Activated naive CD8-positive, alpha-beta T cell (primary cell): Measurements from ENCODE around the gene ITGA3.

Experiments used
- H3K27ac Mint-ChIP-seq: one replicate; pipeline ENCODE4 v1.8.0; 2021; ENCODE audit warnings: mixed read lengths
- H3K27me3 Mint-ChIP-seq: one replicate; pipeline ENCODE4 v1.8.0; 2021; ENCODE audit warnings: mixed read lengths
- H3K36me3 Mint-ChIP-seq: one replicate; pipeline ENCODE4 v1.8.0; 2021; ENCODE audit warnings: mixed read lengths
- H3K4me1 Mint-ChIP-seq: one replicate; pipeline ENCODE4 v1.8.0; 2021; ENCODE audit warnings: low read depth, mixed read lengths
- H3K4me3 Mint-ChIP-seq: one replicate; pipeline ENCODE4 v1.8.0; 2021; ENCODE audit warnings: mild to moderate bottlenecking, mixed read lengths
- H3K9me3 Mint-ChIP-seq: one replicate; pipeline ENCODE4 v1.8.0; 2021; ENCODE audit warnings: low read depth, mixed read lengths

ITGA3 gene

GRCh38 chr17:50108556-50108955 is 52.6 kb downstream of the ITGA3 start:
- Mint-ChIP-seq H3K36me3 (no peaks in the 10 kb centered on the region), H3K4me3 (no peak overlapping the region), H3K4me1 (no peaks in the 10 kb centered on the region), H3K27me3 (no peaks in the 10 kb centered on the region), H3K27ac (no peak overlapping the region), H3K9me3 (no peaks in the 10 kb centered on the region)

DNA sequence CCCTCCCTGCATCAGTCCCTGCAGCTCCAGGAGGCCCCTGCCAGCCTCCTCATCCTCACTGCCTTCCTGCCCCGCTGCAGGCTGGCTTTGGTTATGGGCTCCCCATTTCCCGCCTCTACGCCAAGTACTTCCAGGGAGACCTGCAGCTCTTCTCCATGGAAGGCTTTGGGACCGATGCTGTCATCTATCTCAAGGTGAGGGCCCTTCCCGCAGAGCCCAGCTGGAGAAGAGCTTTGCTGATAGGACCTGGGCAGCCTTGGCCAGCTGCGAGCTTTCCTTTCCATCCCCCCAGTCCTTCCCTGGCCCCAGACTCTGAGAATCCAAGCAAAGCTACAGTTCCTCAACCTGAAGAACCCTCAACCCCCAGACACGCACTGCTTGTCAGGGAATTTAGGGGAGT is 53.3 kb downstream of the ITGA3 start:
- no peaks in the 10 kb centered on the region for H3K4me1 Mint-ChIP-seq
- H3K36me3 Mint-ChIP-seq = no peaks in the 10 kb centered on the region
- no peaks in the 10 kb centered on the region for H3K27me3 Mint-ChIP-seq
- H3K4me3 Mint-ChIP-seq = no peak overlapping the region
- H3K27ac Mint-ChIP-seq = no peak overlapping the region
- no peaks in the 10 kb centered on the region for H3K9me3 Mint-ChIP-seq

DNA sequence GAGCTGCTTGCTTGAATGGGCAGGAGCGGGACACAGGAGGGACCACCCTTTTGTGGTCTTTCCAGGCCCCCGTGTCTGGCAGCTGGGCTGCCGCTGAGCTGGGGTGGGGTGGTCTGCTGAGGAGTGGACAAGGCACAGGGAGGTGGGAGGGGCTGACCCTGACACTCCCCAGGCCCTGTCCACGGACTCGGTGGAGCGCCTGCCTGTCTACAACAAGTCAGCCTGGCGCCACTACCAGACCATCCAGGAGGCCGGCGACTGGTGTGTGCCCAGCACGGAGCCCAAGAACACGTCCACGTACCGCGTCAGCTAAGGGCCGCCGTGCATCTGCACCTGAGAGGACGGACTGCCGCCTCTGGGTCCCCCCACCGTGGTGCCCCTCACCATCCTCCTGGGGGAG is 53.9 kb downstream of the ITGA3 start:
- H3K4me3 Mint-ChIP-seq = no peak overlapping the region

GRCh38 chr17:50110591-50111349 is 54.9 kb downstream of the ITGA3 start:
- Mint-ChIP-seq H3K4me1 (peaks cover 5% of the 10 kb centered on the region), H3K9me3 (no peaks in the 10 kb centered on the region), H3K27me3 (peaks cover 6% of the 10 kb centered on the region), H3K4me3 (no peak overlapping the region), H3K36me3 (no peaks in the 10 kb centered on the region), H3K27ac (no peak overlapping the region)

More for the DNA sequence above, 53.9 kb downstream of the ITGA3 start:
- H3K27me3 Mint-ChIP-seq = no peaks in the 10 kb centered on the region
- no peaks in the 10 kb centered on the region for H3K36me3 Mint-ChIP-seq
- H3K9me3 Mint-ChIP-seq = no peaks in the 10 kb centered on the region
- H3K4me1 Mint-ChIP-seq = no peaks in the 10 kb centered on the region
- no peak overlapping the region for H3K27ac Mint-ChIP-seq

DNA sequence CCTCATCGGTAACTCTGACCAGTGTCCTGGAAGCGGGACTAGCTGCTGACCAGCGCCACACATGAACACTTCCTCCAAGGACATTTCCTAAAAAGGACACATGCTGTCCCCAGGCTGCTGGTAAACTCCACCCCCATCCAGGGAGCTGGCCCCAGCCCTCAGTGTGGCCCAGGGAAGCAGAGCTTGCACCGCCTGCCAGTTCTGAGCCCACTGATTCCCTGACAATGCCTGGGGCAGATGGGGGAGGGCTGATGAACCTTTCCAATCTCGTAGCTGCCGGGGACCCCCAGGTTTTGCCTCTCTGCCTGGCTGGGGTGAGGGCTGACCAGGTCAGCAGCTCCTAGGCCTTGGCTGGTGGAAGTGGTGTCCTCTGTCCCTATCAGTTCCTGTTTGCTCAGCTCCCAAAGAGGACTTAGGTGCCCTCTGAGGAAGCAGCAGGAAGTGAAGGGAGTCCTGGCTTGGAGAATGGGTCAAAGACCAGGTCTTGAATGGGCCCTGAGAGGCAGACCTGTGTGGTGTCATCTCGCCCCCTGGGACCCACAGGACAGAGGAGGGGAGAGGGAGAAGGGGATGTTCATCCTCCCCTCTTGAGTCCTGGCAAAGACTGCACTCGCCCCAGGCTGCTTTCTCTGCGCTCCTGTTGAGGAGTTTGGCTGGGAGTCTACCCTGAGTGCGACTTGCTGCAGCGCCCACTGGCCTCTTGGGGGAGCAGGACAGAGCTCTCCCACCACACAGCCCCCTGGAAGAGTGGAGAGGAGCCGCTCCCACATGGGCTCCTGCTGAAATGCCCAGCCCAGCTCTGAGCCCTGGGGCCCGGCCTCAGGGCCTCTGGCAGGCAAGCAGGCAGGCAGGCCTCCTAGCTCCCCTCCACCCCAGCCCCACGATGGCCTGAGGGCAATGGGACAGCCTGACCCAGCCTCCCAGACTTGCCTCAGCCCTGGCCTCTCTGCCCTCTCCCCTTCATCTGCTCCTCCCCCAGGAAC is 56.1 kb downstream of the ITGA3 start:
- Mint-ChIP-seq H3K4me3 (no peak overlapping the region), H3K36me3 (no peaks in the 10 kb centered on the region), H3K9me3 (no peaks in the 10 kb centered on the region), H3K27ac (no peak overlapping the region), H3K27me3 (peaks cover 10% of the 10 kb centered on the region), H3K4me1 (peaks cover 10% of the 10 kb centered on the region)

GRCh38 chr17:50112694-50113093 is 56.8 kb downstream of the ITGA3 start:
- Mint-ChIP-seq H3K27ac (no peak overlapping the region), H3K27me3 (peaks cover 11% of the 10 kb centered on the region), H3K4me1 (peaks cover 12% of the 10 kb centered on the region), H3K36me3 (no peaks in the 10 kb centered on the region), H3K4me3 (no peak overlapping the region), H3K9me3 (no peaks in the 10 kb centered on the region)

DNA sequence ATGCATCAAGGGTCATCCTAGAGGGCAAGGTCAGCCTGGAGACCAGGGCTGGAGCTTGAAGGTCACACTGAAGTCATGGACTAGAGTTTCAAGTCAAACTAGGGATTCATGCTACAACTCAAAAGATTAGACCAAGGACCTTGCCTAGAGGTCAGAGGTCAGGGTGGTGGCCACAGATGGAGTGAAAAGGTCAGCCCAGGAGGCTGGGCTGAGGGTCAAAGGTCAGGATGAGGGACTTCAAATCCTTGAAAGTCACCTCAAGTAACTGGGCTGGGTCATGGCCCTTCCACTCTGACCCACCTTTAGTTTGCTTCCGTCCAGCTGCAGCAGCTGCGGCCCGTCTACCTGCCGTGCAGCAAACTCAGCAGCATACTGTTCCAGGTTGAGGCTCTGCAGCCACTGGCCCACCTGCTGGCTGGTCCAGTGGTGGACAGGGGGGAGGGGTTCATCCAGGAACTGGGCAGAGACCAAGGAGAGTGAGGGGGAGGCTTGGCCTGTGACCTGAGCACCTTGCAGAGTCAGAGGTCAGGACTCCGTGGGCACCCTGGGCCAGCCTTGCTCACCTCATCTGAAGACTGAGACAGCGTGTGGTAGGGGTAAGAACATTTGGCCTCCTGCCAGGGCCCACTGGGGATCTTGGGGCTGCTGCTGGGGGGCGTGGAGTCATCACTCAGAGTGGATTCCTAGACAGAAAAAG is 57.9 kb downstream of the ITGA3 start:
- Mint-ChIP-seq H3K27ac (no peak overlapping the region), H3K27me3 (peaks cover 13% of the 10 kb centered on the region), H3K9me3 (no peaks in the 10 kb centered on the region), H3K4me1 (peaks cover 12% of the 10 kb centered on the region), H3K36me3 (no peaks in the 10 kb centered on the region), H3K4me3 (no peak overlapping the region)

DNA sequence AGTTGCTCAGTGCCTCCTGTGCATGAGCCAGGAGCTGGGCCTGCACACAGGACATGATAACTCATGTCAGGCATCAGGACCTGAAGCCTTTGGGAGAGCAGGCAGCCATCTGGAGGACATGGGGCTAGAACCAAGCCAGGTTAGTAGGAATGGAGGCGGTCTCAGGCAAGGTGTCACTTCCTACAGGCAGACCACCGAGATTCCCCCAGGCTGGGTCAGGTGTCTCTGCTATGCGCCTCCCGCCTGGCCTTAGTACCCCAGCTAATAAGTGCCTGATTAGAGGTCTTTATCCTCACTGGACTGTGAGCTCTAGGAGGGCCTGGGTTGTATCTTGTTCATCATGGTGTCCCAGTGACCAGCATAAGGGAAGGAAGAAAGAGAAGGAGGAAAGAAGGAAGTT is 58.5 kb downstream of the ITGA3 start:
- Mint-ChIP-seq H3K27ac (no peak overlapping the region), H3K36me3 (no peaks in the 10 kb centered on the region)

DNA sequence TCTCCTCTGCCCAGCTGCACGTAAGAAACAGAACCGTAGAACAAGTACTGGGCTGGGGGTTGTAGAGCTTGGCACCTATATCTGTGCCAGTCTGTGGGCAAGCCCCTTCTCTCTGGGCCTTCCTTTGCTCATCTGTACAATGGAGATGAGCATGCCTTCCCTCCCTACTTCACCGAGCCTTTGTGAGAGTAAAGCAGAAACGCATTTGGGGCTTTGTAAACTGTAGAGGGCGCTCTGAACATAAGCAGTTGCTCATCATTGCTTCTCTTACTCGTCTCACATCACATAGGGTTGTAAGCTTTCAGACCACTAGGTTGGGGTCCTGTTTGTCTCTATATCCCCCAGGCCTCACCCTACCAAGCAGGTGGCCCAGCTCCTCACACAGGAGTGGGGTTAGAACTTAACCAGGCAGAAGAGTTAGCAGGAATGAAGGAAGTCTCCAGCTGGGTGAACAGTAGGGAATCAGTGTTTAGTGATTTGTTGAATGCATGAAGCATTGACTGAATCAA is 59.0 kb downstream of the ITGA3 start:
- no peak overlapping the region for H3K27ac Mint-ChIP-seq
- H3K4me3 Mint-ChIP-seq = no peak overlapping the region
- no peaks in the 10 kb centered on the region for H3K9me3 Mint-ChIP-seq
- no peaks in the 10 kb centered on the region for H3K36me3 Mint-ChIP-seq
- H3K27me3 Mint-ChIP-seq = peaks cover 13% of the 10 kb centered on the region
- H3K4me1 Mint-ChIP-seq = peaks cover 12% of the 10 kb centered on the region

More for the DNA sequence above, 58.5 kb downstream of the ITGA3 start:
- peaks cover 13% of the 10 kb centered on the region for H3K27me3 Mint-ChIP-seq
- H3K4me1 Mint-ChIP-seq = peaks cover 12% of the 10 kb centered on the region
- no peaks in the 10 kb centered on the region for H3K9me3 Mint-ChIP-seq
- no peak overlapping the region for H3K4me3 Mint-ChIP-seq

DNA sequence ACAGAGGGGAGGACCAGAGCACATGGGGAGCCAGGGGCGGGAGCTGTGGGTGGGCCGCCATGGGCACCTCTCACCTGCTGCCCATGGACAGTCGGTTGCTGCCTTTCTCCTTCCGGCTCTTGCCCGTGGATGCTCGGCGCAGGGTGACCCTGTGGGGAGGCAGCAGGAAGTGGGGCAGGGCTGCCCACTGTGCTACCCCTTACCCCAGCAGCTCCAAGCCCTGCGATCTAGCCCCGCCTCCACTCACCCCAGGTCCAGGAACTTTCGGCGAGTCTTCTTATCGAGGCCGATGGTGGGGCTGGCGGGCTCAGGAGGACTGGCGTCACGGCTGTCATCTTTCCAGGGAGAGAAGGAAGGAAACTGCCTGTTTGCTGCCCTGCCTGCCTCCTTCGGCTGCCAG is 59.8 kb downstream of the ITGA3 start:
- H3K4me1 Mint-ChIP-seq = peaks cover 12% of the 10 kb centered on the region
- H3K36me3 Mint-ChIP-seq = no peaks in the 10 kb centered on the region
- H3K9me3 Mint-ChIP-seq = no peaks in the 10 kb centered on the region
- peaks cover 13% of the 10 kb centered on the region for H3K27me3 Mint-ChIP-seq
- H3K4me3 Mint-ChIP-seq = no peak overlapping the region
- H3K27ac Mint-ChIP-seq = no peak overlapping the region

DNA sequence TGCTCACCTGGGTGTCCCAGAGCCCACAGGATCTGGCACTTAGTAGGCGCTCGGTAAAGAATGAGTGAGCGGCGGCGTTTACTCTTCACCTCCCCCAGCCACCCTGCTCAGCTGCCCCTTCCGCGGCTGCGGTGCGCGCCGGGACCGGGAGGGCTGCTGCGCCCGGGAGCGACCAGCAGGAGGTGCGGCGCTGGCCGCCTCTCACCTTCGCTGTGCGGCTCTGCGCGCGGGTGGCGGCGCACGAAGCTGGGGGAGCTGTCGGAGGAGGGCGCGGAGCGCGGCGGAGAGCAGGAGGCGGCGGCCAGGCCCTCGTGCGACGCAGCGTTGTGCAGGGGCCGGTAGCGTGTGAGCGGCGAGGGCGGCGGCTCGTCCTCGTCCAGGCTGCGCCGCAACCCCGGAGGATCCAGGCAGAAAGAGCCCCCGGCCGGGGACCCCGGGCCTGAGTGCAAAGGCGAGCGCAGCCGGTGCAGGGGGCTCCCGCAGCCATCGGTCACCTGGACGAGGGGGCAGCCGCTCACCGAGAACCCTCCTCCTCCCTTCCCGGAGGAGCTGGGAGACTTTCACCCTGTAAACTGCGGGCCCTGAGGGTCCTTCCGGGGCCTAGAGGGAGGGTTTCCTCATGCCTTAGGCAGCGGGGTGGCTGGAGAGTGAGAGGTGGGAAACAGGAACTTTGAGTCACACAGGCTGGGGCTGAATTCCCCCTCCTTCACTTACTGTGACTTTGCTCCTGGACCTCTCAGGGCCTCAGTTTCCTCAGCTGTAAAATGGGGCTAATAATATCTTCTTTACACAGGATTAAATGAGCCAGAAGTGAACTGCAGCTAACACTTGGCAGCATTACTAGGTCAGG is 61.5 kb downstream of the ITGA3 start:
- Mint-ChIP-seq H3K36me3 (no peaks in the 10 kb centered on the region), H3K27me3 (peaks cover 13% of the 10 kb centered on the region), H3K4me3 (peak overlapping the region; percentile 63)

DNA sequence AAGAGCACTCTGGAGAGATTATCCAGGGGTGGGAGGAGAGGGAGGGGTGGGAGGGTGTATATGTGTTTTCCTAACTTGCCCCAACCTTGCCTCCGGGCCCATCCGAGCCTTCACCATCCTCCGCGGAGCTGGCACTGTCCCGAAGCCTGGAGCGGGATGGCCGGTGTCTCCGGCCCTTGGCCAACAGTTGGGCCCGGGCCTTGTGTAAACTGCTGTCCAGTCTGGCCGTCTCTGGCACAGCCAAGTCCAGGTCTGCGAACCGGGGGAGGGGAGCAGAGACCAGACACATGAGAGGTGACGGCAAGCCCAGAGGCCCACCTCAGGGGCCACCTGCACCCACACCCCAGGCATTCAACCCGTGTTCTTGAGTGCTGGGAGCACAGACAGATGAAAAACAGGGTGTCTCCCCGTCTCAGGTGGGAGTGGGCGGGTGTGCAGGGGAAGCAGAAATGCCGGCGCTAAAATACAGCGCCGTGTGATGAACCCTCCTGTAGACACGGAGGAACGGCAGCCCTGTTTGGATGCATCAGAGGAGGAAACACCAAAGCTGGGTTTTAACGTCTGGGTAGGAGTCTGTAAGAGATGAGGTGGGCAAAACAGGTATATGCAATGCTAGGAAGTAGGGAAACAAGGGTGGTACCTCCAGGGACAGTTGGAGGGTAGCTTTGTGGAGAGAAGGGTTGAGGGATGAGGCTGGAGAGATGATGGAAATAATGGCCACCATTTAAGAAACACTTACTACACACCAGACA is 62.3 kb downstream of the ITGA3 start:
- H3K4me1 Mint-ChIP-seq = peaks cover 12% of the 10 kb centered on the region
- H3K27ac Mint-ChIP-seq = no peak overlapping the region
- H3K27me3 Mint-ChIP-seq = peaks cover 13% of the 10 kb centered on the region

More for the DNA sequence above, 61.5 kb downstream of the ITGA3 start:
- no peaks in the 10 kb centered on the region for H3K9me3 Mint-ChIP-seq
- peaks cover 12% of the 10 kb centered on the region for H3K4me1 Mint-ChIP-seq
- H3K27ac Mint-ChIP-seq = no peak overlapping the region

DNA sequence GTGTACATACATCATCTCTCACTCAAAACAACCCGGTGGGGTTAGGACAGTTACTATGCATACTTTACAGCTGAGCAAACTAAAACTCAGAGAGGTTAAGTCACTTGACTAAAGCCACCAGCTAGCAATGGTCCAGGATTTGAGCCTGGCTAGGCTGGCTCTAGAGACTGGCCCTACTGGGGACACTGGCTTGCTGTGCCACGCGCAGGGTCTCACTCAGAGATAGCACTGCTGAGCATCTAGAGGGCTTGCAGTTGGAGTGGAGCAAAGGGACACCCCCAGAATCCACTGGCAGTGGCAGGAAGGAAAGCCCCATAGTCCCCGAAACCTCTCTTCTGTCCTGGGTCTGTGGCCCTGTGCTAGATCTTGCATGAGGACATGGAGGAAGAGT is 62.9 kb downstream of the ITGA3 start:
- Mint-ChIP-seq H3K36me3 (no peaks in the 10 kb centered on the region), H3K4me1 (peaks cover 12% of the 10 kb centered on the region), H3K27ac (no peak overlapping the region), H3K4me3 (no peak overlapping the region), H3K27me3 (peaks cover 13% of the 10 kb centered on the region), H3K9me3 (no peaks in the 10 kb centered on the region)

More for the DNA sequence above, 62.3 kb downstream of the ITGA3 start:
- no peaks in the 10 kb centered on the region for H3K9me3 Mint-ChIP-seq
- H3K4me3 Mint-ChIP-seq = peak overlapping the region; percentile 2
- no peaks in the 10 kb centered on the region for H3K36me3 Mint-ChIP-seq
